ENCODE measurements around the gene CLMN.

CLMN gene

GRCh38 chr14:95191445-95192199, 128.1 kb downstream of the CLMN start:
- Histone ChIP-seq H3K27ac (peak overlapping the region; percentile 31; the same call in 1 of the 2 replicates), H3K36me3 (peaks cover 4% of the 10 kb centered on the region), H3K4me3 (ENCODE audit: low read depth, low read length) (no peak overlapping the region), H3K9me3 (ENCODE audit: severe bottlenecking) (no peaks in the 10 kb centered on the region), H3K27me3 (ENCODE audit: insufficient read depth, low read depth, severe bottlenecking) (no peaks in the 10 kb centered on the region)
- no peak for TF ChIP-seq CTCF (IDR thresholded peaks at IDR 0.05; ENCODE audit: low read depth, low read length)
- no peak for DNase-seq

- Histone ChIP-seq H3K36me3 (peaks cover 4% of the 10 kb centered on the region), H3K27ac (no peak overlapping the region; the same call in 1 of the 2 replicates), H3K4me3 (ENCODE audit: low read depth, low read length) (no peak overlapping the region), H3K9me3 (ENCODE audit: severe bottlenecking) (no peaks in the 10 kb centered on the region), H3K27me3 (ENCODE audit: insufficient read depth, low read depth, severe bottlenecking) (no peaks in the 10 kb centered on the region)
- no peak for TF ChIP-seq CTCF (IDR thresholded peaks at IDR 0.05; ENCODE audit: low read depth, low read length)
- DNase-seq = no peak
Measured at GRCh38 chr14:95190857-95191256, 128.9 kb downstream of the CLMN start.

GRCh38 chr14:95190346-95190840, 129.3 kb downstream of the CLMN start:
- Histone ChIP-seq H3K4me3 (ENCODE audit: low read depth, low read length) (no peak overlapping the region), H3K27ac (no peak overlapping the region), H3K36me3 (peaks cover 4% of the 10 kb centered on the region), H3K27me3 (ENCODE audit: insufficient read depth, low read depth, severe bottlenecking) (no peaks in the 10 kb centered on the region), H3K9me3 (ENCODE audit: severe bottlenecking) (no peaks in the 10 kb centered on the region)
- DNase-seq = no peak
- no peak for TF ChIP-seq CTCF (IDR thresholded peaks at IDR 0.05; ENCODE audit: low read depth, low read length)

- Histone ChIP-seq H3K27ac (no peak overlapping the region), H3K27me3 (ENCODE audit: insufficient read depth, low read depth, severe bottlenecking) (no peaks in the 10 kb centered on the region), H3K36me3 (peaks cover 4% of the 10 kb centered on the region), H3K4me3 (ENCODE audit: low read depth, low read length) (no peak overlapping the region), H3K9me3 (ENCODE audit: severe bottlenecking) (no peaks in the 10 kb centered on the region)
- DNase-seq = no peak
- TF ChIP-seq CTCF (IDR thresholded peaks at IDR 0.05; ENCODE audit: low read depth, low read length) = no peak
Measured at GRCh38 chr14:95189367-95190132, 130.2 kb downstream of the CLMN start.

- Histone ChIP-seq H3K4me3 (ENCODE audit: low read depth, low read length) (no peak overlapping the region), H3K9me3 (ENCODE audit: severe bottlenecking) (no peaks in the 10 kb centered on the region), H3K27me3 (ENCODE audit: insufficient read depth, low read depth, severe bottlenecking) (no peaks in the 10 kb centered on the region), H3K27ac (no peak overlapping the region), H3K36me3 (no peaks in the 10 kb centered on the region; the same call in 1 of the 2 replicates)
- TF ChIP-seq CTCF (IDR thresholded peaks at IDR 0.05; ENCODE audit: low read depth, low read length) = no peak
- DNase-seq = no peak
Measured at GRCh38 chr14:95188380-95188779, 131.3 kb downstream of the CLMN start.

All from WERI-Rb-1 (cell line).